DND-41 (cell line): ENCODE data around the gene MAEL.

ENCODE experiments used
- CTCF ChIP-seq: IDR thresholded peaks from 2 replicates; pipeline ENCODE4 v1.5.1; 2012; ENCODE audit warnings: borderline replicate concordance, low read length, moderate library complexity, mild to moderate bottlenecking; ENCODE audit not compliant: poor library complexity, severe bottlenecking; ENCODE audit errors: extremely low read depth
- EZH2 ChIP-seq: IDR thresholded peaks from 3 replicates; pipeline ENCODE4 v1.6.1; 2012; ENCODE audit warnings: borderline replicate concordance, low read depth, mild to moderate bottlenecking, moderate library complexity, low read length, inconsistent platforms; ENCODE audit not compliant: severe bottlenecking

- TF ChIP-seq CTCF, result peak; percentile 58
- TF ChIP-seq EZH2, result no peak
These were observed 63.3 kb downstream of the MAEL start for GRCh38 chr1:167052389-167052788.
